NCI-H510A (cell line): ENCODE measurements around the gene TTC23.

Experiments
- DNase-seq: peaks from one replicate; lab custom pipeline; 2025; lab: John Stamatoyannopoulos, UW

Gene TTC23

DNA sequence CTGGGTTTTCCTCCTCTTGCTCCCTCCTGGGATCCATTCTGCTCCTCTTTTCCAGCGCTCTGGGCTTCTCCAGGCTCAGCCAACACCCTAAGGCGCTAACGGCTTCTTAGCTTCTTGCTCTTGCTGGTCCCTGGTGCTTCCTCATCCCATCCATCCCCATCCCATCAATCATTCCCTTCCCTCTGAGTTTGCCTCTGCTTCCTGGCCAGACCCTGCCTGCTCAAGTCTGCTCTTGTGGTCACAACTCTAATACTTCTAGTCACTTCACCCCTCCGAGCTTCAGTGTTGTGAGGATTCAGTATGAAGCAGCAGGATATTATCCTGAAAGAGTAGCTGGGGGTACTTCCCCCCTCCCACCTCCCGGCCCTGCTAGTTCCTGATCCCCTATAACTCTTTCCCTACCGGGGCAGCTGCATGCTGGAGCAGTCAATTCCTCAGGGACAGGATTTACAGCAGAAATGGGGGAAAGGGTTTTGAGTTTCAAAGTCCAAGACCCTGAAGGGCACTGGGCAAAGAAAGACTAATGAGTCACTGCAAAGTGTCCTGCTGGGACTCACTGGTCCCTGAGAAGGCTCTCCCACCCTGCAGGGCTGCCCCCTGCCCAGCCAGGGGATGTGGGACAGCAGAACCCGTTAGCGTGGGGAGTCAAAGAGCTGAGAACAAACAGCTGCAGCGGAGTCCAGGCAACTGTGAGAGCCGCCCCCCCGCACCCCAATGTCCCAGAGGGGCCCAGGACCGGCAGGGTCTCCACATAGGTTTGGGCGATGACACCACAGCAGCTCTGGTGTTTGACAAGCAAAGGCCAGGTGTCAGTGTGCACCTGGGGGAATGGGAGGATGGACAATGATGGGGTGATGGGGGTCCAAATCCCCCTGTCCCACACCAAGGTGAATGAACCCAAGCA lies 146.8 kb downstream of the TTC23 start:
- DNase-seq: no peak

DNA sequence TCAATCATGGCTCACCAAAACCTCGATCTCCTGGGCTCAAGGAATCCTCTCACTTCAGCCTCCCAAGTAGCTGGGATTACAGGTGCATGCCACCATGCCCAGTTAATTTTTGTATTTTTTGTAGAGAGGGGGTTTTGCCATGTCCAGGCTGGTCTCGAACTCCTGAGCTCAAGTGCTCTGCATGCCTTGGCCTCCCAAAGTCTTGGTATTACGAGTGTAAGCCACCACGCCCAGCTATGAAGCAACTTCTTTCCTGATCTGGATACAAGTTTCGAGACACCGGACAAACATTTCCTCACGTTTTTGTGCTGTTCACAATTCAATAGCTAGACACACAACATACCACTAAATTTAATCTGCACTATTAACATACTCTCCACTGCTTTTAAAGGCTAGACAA lies 147.9 kb downstream of the TTC23 start:
- DNase-seq: no peak

DNA sequence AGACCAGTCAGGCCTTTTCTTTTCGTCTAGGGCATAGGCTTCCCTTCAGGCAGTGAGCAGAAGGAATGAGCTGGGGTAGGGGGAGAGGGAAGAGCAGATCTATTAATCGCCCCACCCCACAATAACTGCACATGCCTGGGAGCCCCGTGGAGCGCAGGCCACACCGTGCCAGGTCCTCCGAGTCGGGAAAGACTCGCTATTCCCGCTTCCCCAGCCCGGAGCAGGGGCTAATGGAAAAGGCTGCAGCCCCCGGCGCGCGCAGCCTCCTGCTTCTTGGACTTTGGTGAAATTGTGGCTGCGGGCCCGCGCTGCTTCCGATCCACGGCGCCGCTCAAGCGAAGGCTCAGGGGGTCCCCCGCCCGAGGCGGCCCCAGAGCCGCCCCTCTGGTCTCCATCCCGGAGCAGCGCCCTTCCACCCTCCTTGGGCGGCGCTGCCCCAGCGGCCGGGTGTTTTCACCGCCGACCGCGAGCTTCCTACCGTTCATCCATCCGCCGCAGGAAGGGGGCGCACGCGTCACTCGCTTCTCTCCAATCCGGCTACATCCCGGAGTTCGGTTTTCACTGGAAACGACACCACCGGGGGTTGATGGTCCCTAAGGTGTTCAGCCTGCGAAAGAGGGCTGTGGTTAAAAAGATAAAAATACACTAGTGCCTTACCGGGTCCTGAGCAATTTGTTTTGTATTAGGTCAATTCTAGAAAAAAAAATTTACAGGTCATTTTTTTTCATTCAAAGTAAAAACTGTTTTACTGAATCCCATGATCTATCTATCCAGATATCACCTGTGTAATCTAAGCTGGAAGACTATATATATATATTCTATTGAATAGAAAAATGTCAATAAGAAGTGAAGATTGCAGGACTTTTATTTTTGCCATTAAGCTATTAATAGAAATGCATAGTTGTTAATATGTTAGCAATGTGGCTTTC lies 148.9 kb downstream of the TTC23 start:
- no peak for DNase-seq

DNA sequence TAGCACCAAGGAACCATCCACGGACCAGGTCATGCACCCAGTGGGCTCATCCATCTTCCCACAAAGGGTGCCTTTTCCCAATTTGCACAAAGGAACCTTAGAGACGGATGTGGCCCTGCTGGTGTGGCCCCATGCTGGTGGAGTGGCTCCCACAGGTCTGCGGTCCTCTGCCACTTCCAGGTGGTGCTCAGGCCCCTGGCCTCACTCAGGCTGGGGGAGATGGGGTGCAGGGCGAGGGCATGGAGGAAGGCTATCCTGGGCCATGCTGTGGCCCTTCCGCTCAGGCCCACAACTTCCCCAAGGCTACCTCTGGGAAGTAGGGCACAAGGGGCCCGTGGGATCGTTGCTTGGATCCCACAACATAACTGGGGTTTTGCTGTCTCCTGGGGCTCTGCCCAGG lies 149.7 kb downstream of the TTC23 start:
- no peak for DNase-seq

DNA sequence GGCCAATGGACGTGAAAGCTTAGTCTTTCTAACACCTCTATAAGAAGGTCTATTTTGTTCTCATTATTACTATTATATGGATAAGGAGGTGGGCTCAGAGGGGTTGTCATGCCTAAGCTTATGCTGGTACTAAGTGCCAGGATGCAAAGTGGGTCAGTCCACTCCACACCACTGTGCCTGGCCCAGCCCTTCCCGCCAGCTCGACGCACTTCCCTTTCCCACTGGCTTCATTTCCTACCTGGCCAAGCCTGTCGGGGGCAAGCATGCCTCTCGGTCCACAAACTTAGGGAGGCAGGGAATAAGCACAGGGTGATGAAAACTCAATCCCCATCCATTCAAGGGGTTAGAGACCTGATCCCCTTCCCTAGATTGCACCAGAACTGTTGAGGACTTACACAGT lies 150.4 kb downstream of the TTC23 start:
- DNase-seq: no peak

DNA sequence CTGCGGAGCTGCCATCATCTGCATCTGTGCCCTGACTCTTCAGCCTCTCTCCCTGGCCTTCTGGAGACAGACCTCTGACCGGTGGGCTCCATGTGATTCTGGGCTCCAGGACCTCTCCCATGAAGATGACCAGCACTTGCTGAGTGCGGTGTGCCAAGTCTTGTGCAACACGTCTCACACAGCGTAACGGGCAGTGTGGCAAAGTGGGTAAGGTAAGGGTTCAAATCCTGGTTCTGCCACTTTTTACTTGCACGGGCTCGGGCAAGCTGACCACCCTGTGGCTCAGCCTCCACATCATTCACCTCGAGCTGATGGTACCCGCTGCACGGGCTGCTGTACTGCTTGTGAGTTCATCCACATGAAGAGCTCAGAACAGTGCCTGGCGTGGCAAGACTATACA lies 151.0 kb downstream of the TTC23 start:
- no peak for DNase-seq

DNA sequence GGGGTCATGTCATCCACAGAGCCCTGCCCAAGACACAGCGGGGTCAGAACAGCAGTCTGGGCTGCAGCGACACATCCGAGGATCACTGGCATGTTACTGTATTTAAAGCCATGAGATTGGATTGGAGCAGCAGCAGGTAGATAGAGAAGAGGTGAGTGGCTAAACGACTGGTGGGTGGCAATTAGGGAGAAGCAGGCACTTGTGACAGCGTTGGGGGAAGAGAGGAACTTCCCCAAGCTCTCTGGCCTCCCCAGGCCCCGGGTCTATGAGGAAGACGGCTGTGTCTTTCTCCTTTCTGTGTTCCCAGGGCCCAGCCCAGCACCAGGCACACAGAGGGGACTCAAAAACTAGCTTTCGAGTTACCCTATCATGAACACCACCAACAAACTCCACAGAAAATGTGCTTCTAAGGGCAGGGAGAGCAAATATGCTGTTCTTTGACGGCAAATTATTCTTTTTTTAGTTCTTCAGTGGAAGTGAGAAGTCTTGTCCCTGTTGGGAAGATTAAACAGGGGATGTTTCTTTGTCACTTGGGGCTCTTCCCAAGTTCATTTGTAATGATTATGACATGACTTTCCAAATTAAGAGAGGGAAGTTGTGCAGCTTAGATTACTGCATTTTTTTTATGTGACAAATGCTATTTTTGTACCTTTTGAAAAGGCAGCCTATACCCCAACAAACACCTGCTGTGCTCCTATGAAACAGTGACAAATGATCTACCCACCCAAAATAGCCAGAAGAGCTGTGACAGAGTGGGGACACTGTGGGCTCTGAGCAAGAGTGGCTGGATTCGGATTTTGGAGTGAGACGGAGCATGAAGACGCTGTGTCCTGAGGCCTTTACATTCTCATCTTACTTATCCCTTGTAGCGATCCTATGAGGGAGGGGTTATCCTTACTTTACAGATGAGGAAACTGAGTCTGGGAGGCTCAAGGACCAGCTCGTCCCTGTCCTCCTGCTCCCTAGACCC lies 151.7 kb downstream of the TTC23 start:
- DNase-seq: no peak

DNA sequence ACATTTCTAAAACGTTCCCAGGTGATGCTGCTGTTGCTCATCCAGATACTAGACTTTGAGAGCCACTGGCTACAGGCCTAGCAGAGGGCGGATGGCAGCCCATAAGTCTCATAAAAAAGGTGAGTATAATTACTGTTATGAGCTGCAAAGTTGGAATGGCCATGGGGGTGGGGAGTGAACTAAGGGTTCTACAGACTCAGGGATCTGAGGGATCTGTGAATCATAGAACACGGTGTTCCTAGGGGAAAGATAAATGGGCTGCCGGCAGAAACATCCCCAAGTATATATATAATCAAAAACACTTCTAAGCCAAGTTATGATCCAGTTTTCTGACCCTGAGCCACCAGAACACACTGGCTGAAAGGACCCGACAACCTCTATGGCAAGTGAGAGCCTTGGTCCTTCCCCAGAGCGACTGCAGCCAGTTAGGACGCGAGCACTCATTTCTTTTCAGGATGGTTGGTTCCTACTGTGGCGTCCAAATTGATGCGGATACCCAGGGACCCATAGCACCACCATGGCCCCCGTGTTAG lies 152.4 kb downstream of the TTC23 start:
- no peak for DNase-seq

DNA sequence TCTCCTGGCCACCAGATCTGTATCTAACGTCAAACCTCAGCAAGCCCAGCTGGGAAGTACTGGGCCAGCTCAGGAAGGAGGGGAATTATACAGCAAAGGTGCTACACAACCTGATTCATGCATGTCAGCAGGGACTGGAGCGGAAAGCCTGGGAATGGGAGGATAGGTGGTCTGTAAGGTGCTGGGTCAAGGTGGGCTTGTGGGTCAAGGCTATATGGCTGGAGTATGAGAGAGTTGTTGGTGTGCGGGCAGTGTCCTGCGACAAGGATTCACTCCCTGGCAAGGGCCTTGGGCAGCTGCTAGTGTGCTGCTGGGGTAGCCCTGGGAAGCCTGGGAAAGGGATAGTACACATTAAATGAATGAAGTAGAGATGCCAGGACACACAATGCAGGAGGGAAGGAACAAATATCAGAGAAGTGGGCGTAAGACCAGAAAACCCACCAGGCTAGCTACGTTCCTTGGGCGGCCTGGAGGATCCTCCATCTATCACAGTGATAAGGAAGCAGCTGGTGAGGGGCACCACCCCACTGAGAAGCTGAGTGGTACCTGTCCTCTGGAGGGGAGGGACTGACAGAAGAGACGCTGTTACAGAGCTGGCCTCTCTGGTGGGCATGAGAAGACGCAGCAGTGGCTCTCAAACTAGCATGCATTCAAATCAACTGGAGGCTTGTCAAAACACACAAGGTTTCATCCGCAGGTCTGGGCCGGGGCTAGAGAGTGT lies 153.0 kb downstream of the TTC23 start:
- no peak for DNase-seq

DNA sequence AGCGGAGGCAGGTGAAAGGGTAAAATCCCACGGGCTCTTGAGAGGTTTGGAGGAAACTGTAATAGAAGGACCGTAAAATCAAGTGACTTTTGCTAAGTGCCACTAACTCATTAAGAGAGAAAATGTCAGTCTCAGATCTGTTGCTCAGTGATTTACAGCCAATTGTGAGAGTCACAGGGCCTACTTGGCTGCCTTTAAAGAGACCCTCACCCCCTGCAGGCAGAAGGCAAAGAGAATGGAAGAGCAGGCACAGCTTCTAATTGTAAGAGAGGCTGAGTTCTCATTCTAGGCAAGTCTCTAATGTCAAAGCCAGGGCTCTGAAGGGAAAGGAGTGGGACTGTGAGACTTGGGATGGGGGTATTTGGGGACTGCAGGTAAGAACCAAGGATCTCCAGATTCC lies 153.8 kb downstream of the TTC23 start:
- DNase-seq: no peak

DNA sequence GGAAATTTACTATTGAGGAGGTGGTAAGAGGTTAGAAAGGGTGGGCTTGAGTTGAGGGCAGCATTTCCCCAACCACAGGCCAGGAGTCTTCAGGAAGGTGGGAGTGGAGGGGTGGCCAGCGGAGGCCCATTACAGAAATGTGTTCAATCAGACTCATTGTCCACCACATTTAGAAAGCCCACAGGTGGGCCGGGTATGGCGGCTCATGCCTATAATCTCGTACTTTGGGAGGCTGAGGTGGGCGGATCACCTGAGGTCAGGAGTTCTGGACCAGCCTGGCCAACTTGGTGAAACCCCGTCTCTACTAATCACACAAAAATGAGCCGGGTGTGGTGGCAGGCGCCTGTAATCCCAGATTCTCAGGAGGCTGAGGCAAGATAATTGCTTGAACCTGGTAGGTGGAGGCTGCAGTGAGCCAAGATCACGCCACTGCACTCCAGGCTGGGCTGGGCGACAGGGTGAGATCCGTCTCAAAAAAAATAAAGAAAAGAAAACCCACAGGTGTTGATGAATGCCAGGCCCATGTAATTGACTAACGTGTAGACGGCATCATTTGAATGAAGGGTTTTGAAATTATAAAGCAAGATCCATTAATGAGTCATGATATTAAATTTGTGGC lies 156.7 kb downstream of the TTC23 start:
- no peak for DNase-seq

DNA sequence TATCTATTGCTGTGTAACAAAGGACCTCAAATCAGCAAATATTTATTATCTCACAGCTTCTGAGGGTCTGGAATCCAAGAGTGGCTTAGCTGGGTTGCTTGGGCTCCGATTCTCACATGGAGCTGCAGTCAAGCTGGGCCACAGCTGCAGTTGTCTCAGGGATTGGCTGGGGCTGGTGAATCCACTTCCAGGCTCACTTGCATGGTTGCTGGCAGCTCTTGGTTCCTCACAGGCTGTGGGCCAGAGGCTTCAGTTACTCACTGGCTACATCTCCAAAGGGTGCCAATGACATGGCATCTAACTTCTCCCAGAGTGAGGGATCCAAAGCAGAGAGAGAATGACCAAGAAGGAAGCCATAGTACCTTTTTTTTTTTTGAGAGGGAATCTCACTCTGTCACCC lies 158.4 kb downstream of the TTC23 start:
- DNase-seq: no peak

DNA sequence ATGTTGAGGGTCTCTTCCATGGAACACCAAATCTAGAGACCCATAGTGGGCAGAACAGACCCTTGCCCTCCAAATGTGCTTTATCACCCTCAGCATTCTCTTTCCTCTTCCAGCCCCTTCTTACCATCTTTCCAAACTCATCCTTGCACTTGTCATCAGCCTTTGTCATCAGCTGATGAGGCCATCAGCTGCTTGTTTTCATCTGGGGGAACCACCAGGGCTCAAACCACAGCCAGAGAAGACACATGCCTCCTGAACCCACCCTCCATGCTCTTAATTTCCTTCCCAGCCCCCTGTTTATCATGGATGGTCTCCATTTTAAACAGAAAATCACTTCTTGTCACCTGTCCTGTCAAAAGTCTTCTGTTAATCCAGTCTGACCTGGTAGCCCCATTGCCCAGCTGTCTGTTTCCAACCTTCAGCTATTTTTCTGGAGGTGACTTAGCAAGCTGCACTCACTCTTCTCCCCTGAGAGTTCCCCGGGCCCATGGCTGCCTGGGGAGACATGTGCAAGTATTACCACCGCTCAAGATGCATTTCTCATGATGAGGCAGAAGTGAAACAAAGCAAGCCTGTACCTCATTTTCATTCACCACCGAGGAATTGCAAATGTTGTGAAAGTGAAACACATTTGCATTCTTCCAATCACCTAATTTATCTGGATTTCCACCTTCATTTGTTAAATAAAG lies 159.2 kb downstream of the TTC23 start:
- no peak for DNase-seq

DNA sequence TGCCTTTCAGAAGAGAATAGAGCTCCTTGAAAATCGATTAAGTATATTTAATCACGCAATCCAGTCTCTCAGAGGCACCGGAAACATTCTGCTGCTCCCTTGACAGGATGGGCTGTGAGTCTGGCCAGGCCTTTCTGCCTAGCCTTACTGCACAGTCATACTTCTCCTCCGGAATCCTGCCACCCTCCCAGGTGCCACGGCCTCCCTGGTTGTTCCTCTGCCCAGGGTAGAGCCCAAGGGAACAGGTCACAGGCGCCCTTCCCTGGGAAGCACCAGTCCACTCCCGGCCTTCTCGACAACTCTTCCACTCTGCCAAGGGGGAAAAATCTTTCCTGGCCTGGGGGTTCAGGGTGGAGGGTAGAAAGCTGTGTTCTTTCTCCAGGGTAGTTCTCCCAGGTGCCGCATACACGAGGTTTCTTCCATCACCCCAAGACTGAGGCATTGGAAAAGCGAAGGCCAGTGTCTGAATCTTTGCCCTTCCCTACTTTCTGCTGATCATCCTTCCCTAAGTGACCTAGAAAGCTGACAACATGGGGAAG lies 161.9 kb downstream of the TTC23 start:
- no peak for DNase-seq

DNA sequence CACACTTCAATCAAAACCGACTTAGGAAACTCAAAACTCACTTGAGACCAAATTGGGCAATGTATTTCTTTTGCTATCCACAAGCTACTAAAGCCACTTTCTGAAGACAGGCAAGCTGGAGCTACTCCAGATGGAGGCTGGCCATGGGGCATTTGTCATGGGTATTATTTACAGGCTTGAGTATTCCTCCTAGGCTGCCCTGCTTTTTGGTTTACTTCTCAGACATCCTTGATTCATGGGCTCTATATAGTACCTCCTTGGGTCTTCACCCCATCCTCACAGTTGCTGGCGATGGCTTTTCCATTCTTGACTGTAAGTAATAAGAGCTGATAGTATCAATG lies 163.1 kb downstream of the TTC23 start:
- no peak for DNase-seq
